Neural progenitor cell (in vitro differentiated cells): ENCODE results near the gene CTNNBL1. TPM values are rescaled to one million over a fixed set of nuclear protein-coding genes. Genes with fewer than 3 reads are reported as not detected.

Experiments
- DNase-seq: peaks from one replicate; pipeline ENCODE4 v3.0.0-alpha.2; 2016; ENCODE audit warnings: low spot score
- H2AFZ ChIP-seq: fragments of 200-600 bp; sonication (generic); replicated peaks from 2 replicates; pipeline ENCODE4 v1.6.1; 2016; ENCODE audit warnings: antibody characterized with exemption
- H3F3A ChIP-seq: fragments of 200-600 bp; sonication (generic); 2 replicates; pipeline ENCODE4 v1.6.1; 2016; ENCODE audit warnings: antibody characterized with exemption, low read depth
- H3K27ac ChIP-seq: fragments of 200-600 bp; sonication (generic); 2 replicates; pipeline ENCODE4 v1.5.1; 2016; ENCODE audit warnings: mild to moderate bottlenecking
- H3K27me3 ChIP-seq: fragments of 200-600 bp; sonication (generic); 2 replicates; pipeline ENCODE4 v1.6.1; 2016; ENCODE audit warnings: mild to moderate bottlenecking, moderate library complexity
- H3K36me3 ChIP-seq: fragments of 200-600 bp; sonication (generic); 2 replicates; pipeline ENCODE4 v1.5.1; 2016
- H3K4me1 ChIP-seq: fragments of 200-600 bp; sonication (generic); 2 replicates; pipeline ENCODE4 v1.6.1; 2016; ENCODE audit warnings: mixed run types
- H3K4me2 ChIP-seq: fragments of 200-600 bp; sonication (generic); 2 replicates; pipeline ENCODE4 v1.6.1; 2016
- H3K4me3 ChIP-seq: fragments of 200-600 bp; sonication (generic); 2 replicates; pipeline ENCODE4 v1.5.1; 2016
- H3K79me2 ChIP-seq: fragments of 200-600 bp; sonication (generic); 2 replicates; pipeline ENCODE4 v1.6.1; 2016; ENCODE audit warnings: low read depth
- H3K9ac ChIP-seq: fragments of 200-600 bp; sonication (generic); 2 replicates; pipeline ENCODE4 v1.6.1; 2016
- H3K9me3 ChIP-seq: fragments of 200-600 bp; sonication (generic); 2 replicates; pipeline ENCODE4 v1.5.1; 2016; ENCODE audit warnings: low read depth
- H4K20me1 ChIP-seq: fragments of 200-600 bp; sonication (generic); 2 replicates; pipeline ENCODE4 v1.6.1; 2016; ENCODE audit warnings: low read depth
- H3K27ac Mint-ChIP-seq: 3 replicates; pipeline ENCODE4 v1.8.0; 2021; ENCODE audit warnings: mixed read lengths
- H3K27me3 Mint-ChIP-seq: 2 replicates; pipeline ENCODE4 v1.8.0; 2022; ENCODE audit warnings: low read depth, mild to moderate bottlenecking, inconsistent platforms, moderate library complexity, mixed read lengths; ENCODE audit not compliant: insufficient read depth
- H3K36me3 Mint-ChIP-seq: 3 replicates; pipeline ENCODE4 v1.8.0; 2021; ENCODE audit warnings: mixed read lengths
- H3K4me1 Mint-ChIP-seq: 3 replicates; pipeline ENCODE4 v1.8.0; 2021; ENCODE audit warnings: mixed read lengths
- H3K4me3 Mint-ChIP-seq: 3 replicates; pipeline ENCODE4 v1.8.0; 2021; ENCODE audit warnings: mild to moderate bottlenecking, moderate library complexity, mixed read lengths
- H3K9me3 Mint-ChIP-seq: 3 replicates; pipeline ENCODE4 v1.8.0; 2020; ENCODE audit warnings: mixed read lengths
- EZH2 ChIP-seq: fragments of 200-600 bp; sonication (generic); IDR thresholded peaks from 2 replicates; pipeline ENCODE4 v1.6.1; 2017; ENCODE audit warnings: antibody characterized with exemption, mild to moderate bottlenecking, moderate library complexity
- EZH2phosphoT487 ChIP-seq: fragments of 200-600 bp; sonication (generic); IDR thresholded peaks from 2 replicates; pipeline ENCODE4 v1.6.1; 2017; ENCODE audit warnings: antibody characterized with exemption
- total RNA-seq: library from RNA; depleted of rRNA; stranded (reverse); fragments of >200 nt; gene quantifications from 2 replicates; pipeline ENCODE4 v1.2.3, GENCODE V29; 2015; ENCODE audit warnings: low replicate concordance
- TF ChIP-seq, protein P1 (sequence below): fragments of 200-600 bp; sonication (generic); IDR thresholded peaks from 2 replicates; pipeline ENCODE4 v1.5.1; 2017; ENCODE audit warnings: antibody characterized with exemption, mild to moderate bottlenecking

Gene CTNNBL1
- total RNA-seq, 1 donor from 2014 or later, result 54.5 TPM

DNA sequence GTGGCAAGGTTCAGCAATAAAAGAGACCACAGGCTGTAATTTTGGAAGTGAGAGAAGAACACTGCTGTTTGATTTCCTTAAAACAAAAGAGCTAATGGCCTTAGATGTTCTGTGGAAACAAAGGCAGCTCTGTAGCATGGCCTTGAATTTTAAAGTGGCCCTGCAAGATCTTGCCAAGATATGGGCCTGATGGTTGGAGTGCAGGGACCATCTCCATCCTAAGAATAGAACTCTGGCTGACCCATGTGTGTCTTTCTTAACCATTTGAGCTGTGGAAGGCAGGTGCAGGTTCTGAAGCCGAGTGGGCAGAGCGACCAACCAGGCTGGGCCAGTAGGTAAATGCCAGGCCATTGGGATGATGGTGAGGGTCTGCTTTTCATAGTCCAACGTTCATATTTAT is 135.3 kb downstream of the CTNNBL1 start:
- Histone ChIP-seq H2AFZ (no peak overlapping the region), H3K4me1 (peaks cover 17% of the 10 kb centered on the region), H3K4me2 (no peak overlapping the region), H3K9me3 (no peaks in the 10 kb centered on the region), H4K20me1 (no peaks in the 10 kb centered on the region), H3K9ac (no peak overlapping the region), H3K27ac (no peak overlapping the region), H3K4me3 (no peak overlapping the region), H3K79me2 (no peaks in the 10 kb centered on the region), H3K27me3 (no peaks in the 10 kb centered on the region), H3K36me3 (no peaks in the 10 kb centered on the region), H3F3A (no peaks in the 10 kb centered on the region)
- Mint-ChIP-seq H3K9me3 (no peaks in the 10 kb centered on the region), H3K4me3 (no peak overlapping the region), H3K36me3 (no peaks in the 10 kb centered on the region), H3K4me1 (peaks cover 12% of the 10 kb centered on the region), H3K27me3 (no peaks in the 10 kb centered on the region), H3K27ac (no peak overlapping the region)
- no peak for TF ChIP-seq EZH2phosphoT487
- TF ChIP-seq, protein P1, sequence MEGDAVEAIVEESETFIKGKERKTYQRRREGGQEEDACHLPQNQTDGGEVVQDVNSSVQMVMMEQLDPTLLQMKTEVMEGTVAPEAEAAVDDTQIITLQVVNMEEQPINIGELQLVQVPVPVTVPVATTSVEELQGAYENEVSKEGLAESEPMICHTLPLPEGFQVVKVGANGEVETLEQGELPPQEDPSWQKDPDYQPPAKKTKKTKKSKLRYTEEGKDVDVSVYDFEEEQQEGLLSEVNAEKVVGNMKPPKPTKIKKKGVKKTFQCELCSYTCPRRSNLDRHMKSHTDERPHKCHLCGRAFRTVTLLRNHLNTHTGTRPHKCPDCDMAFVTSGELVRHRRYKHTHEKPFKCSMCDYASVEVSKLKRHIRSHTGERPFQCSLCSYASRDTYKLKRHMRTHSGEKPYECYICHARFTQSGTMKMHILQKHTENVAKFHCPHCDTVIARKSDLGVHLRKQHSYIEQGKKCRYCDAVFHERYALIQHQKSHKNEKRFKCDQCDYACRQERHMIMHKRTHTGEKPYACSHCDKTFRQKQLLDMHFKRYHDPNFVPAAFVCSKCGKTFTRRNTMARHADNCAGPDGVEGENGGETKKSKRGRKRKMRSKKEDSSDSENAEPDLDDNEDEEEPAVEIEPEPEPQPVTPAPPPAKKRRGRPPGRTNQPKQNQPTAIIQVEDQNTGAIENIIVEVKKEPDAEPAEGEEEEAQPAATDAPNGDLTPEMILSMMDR, result no peak
- TF ChIP-seq EZH2, result no peak
- DNase-seq, result no peak

DNA sequence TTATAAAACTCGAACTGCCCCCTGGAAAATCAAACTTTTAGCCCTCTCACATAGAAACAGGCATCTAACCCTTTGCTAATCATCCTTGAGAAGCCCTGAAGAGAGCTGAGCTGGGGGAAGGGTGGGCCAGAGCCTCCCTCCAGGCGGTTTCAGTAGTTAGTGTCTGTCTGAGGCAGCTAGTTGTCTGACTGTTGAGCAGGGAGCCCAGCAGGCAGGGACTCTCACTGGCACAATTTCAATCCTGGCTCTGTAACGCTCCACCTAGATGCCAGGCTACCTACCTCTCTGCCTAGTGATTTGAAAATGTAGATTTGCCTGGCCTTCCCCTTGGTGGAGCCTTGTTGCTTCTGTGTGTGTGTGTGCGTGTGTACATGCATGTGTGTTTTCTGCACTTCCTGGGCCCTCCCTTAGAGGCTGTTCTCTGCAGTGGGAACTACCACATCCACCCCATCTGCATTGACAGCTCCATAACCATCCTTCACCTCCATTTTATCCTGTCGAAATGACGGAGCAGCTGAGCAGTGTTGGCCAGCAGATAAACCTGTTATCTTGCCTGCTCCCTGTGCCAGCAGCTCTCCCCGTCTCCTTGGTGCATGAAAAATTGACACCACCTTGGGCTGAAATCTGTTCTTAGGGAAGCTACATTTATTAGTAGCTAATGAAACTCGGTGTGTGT is 139.5 kb downstream of the CTNNBL1 start:
- H3K4me3 Mint-ChIP-seq, result no peak overlapping the region
- H2AFZ ChIP-seq, result no peak overlapping the region
- no peaks in the 10 kb centered on the region for H3K79me2 ChIP-seq
- H3K4me1 ChIP-seq, result peaks cover 25% of the 10 kb centered on the region
- no peak overlapping the region for H3K4me3 ChIP-seq
- peak overlapping the region; percentile 83 for H3K27ac Mint-ChIP-seq
- no peaks in the 10 kb centered on the region for H3K36me3 Mint-ChIP-seq
- no peaks in the 10 kb centered on the region for H3K36me3 ChIP-seq
- peak; percentile 31 for DNase-seq
- no peaks in the 10 kb centered on the region for H4K20me1 ChIP-seq
- no peak overlapping the region for H3K9ac ChIP-seq
- peaks cover 28% of the 10 kb centered on the region for H3K4me1 Mint-ChIP-seq
- H3K27me3 ChIP-seq, result no peaks in the 10 kb centered on the region
- peaks cover 11% of the 10 kb centered on the region for H3F3A ChIP-seq
- H3K27me3 Mint-ChIP-seq, result peaks cover 2% of the 10 kb centered on the region
- TF ChIP-seq, protein P1, result no peak
- TF ChIP-seq EZH2phosphoT487 (no peak), EZH2 (no peak)
- no peaks in the 10 kb centered on the region for H3K9me3 ChIP-seq
- H3K27ac ChIP-seq, result peak overlapping the region; percentile 10
- H3K4me2 ChIP-seq, result peak overlapping the region; percentile 15
- H3K9me3 Mint-ChIP-seq, result no peaks in the 10 kb centered on the region

DNA sequence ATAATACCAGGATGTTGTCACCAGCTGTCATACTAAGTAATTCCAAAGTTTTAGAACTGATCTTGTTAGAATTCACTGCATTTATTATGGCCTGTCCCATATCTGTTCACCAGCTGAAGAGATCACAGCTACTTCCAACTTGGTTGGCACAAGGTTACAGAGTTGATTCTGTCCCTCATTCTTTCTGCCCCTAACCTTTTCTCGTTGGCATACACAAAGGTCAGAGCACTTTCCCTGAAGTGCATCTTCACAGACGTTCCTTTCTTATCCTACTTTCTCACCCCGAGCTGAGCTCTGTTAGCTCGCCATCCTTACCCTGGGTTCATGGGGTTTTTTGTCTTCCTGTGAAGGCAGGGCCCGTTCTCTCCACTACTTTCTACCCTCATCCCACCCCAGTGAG is 143.1 kb downstream of the CTNNBL1 start:
- TF ChIP-seq, protein P1, result no peak
- no peak for TF ChIP-seq EZH2phosphoT487
- TF ChIP-seq EZH2, result no peak
- no peak overlapping the region for H3K4me3 ChIP-seq
- H3K9me3 ChIP-seq, result no peaks in the 10 kb centered on the region
- H4K20me1 ChIP-seq, result no peaks in the 10 kb centered on the region
- H3K9ac ChIP-seq, result no peak overlapping the region
- H3F3A ChIP-seq, result peaks cover 21% of the 10 kb centered on the region
- peak overlapping the region; percentile 13 for H3K4me2 ChIP-seq
- Mint-ChIP-seq H3K4me3 (no peak overlapping the region), H3K27ac (no peak overlapping the region), H3K4me1 (peaks cover 46% of the 10 kb centered on the region), H3K9me3 (no peaks in the 10 kb centered on the region), H3K27me3 (peaks cover 2% of the 10 kb centered on the region), H3K36me3 (peaks cover 5% of the 10 kb centered on the region)
- peaks cover 59% of the 10 kb centered on the region for H3K4me1 ChIP-seq
- no peak overlapping the region for H3K27ac ChIP-seq
- no peaks in the 10 kb centered on the region for H3K36me3 ChIP-seq
- DNase-seq, result no peak
- no peaks in the 10 kb centered on the region for H3K27me3 ChIP-seq
- no peak overlapping the region for H2AFZ ChIP-seq
- no peaks in the 10 kb centered on the region for H3K79me2 ChIP-seq
